NT2/D1 (cell line): ENCODE measurements around the gene RFT1.

ENCODE experiments used
- YY1 ChIP-seq: IDR thresholded peaks from 2 replicates; pipeline ENCODE4 v1.6.1; 2011; ENCODE audit not compliant: insufficient read length, insufficient read depth
- ZNF274 ChIP-seq: IDR thresholded peaks from 2 replicates; pipeline ENCODE4 v1.6.1; 2011; ENCODE audit warnings: mild to moderate bottlenecking, low read depth, low read length

DNA sequence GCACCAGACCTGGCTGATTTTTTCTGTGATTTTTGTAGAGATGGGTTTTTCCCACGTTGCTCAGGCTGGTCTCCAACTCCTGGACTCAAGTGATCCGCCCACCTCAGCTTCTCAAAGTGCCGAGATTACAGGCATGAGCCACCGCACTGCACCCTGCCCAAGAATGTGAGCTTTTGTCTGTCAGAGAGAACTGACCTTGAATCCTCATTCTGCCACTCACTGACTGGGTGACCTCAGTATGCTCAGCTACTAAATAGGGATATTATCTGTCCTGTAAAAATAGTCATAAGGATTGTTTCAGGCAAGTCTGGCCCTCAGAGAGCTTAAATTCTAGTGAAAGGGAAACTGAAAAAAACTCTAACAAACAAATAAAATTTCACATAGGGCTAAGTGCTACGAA, 2.1 kb upstream of the RFT1 start:
- TF ChIP-seq YY1: no peak
- no peak for TF ChIP-seq ZNF274
